IPS-11a (cell line): ENCODE data around the gene KPNA5.
"Not testable (repeated sequence)": the region's sequence is repeated elsewhere in the genome, so short reads cannot be mapped to it uniquely, and the experiment has no call there.

Experiments
- H3K4me3 ChIP-seq: one replicate; pipeline ENCODE4 v1.5.1; 2013; ENCODE audit warnings: low read depth, low read length, control low read depth

The KPNA5 gene

DNA sequence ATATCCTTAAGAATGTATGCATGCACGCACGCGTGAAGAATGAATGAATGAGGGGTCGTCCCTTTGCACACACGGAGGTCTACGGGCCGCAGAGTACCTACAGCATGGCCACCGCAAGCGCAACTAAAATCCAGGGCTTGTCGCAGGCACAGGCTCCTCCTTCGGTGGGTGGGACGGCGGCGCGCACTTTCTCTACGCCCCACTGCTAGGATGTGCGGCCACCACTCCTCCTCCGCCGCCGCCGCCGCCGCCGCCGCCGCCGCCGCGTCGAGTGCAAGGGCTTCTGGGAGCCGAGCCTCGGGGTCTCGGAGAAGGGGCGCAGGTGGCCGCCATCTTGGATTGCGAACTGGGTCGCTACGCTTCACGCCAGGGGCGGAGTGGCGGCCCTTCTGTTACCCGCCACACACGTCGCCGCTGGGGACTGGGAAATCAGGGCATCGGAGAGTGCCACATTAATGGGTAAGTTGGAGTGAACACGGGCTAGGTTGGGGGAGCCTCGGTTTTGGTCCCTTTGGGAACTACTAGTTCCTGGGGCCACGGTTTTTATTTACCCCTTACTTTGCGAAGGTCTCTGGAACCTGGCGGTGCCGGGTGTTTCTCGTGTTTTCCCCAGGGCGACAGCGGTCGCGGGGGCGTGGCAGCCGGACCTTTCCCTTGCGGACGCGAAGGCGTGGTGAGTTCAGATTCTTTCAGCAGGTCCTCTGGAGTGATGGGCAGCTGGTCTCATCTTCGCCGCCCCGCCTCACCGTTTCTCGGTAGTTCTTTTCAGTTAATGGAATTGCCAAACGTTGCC lies at the start of gene KPNA5:
TSS of gene KPNA5 (plus strand) at position 332 of the 793 bp plus-strand sequence. CDS start at position 456, 124 bp downstream.
- H3K4me3 ChIP-seq, result peak within 1 kb of the TSS; percentile 94

DNA sequence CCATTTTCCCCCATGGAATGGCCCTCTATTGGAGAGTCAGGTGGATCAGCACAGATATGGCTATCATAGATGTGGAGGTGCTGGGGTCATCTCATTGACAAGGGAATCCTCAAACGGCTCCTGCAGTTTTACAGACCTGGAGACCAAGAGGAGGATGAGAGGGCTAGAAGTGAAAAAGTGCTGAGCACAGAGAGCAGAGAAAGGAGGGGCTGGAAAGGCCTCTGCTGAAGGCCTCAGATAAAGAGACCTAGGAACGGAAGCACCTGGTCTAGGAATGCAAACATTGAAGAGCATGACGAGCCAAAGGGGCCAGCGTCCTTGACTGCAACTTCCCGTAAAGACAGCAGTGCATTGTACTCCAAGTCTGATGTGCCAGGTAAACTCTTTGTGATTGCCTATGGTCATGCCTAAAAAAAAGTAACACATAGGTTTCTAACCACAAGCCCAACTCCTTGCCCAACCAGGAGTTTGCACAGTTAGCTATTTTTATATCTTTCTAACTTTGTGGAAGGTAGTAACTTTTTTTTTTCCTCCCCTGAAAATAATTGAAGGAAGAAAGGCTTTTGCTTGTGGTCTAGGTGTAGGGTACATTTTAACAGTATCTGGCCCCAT lies 49.5 kb upstream of the KPNA5 start:
- H3K4me3 ChIP-seq, result no peak overlapping the region

DNA sequence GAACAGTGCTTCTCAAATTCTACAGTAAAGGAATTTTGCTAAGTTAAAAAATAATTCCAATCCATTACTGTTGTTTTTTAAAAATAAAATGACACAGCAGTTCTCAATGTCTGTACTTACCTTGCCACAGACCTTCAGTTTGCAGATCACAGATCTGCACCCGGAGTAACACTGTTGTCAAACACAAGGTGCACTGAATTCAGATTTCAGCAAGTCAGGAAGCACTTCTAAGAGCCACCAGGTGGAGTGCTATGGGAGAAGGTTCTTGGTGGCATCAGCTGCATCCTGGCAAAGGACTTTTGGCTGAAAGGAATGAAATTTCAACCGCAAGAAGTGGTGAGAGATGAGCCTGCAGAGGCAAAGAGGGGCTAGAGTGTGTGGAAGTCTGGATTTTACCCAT lies 47.3 kb upstream of the KPNA5 start:
- H3K4me3 ChIP-seq, result no peak overlapping the region

DNA sequence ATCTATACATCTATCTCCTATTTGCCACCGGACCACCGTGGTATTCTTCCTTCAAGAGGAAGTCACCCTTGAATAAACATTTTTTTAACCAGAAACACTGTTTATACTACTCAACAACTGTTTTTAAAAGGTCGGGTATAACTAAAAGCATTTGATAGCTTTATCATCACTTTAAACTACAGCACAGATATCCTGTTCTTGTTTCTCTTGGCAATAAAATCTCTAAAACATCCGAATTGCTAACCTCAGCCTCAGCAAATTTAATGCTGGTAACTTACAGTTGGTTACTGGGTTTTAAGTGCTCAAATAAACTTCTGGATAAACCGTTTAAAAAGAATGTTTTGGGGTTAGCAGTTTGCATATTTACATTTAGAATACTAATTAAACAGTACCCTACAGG lies 32.9 kb upstream of the KPNA5 start:
- H3K4me3 ChIP-seq, result no peak overlapping the region

DNA sequence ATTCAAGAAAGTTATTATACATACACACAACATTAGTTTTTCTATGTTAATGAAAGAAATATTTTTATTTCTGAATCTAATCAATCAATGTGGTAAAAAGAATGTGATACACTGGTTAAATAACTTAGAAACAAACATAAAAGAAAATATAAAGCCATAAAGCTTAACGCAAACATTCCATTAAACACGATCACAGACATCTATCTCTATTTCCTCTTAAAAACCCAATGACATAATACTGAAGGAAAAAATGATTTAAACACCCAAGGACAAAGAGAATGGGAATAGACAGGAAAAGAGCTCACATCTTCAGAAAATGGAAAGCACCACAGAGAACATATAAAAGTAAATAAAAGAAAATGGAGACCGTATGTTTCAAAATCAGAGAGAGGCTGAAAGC lies 31.9 kb upstream of the KPNA5 start:
- H3K4me3 ChIP-seq, result no peak overlapping the region

DNA sequence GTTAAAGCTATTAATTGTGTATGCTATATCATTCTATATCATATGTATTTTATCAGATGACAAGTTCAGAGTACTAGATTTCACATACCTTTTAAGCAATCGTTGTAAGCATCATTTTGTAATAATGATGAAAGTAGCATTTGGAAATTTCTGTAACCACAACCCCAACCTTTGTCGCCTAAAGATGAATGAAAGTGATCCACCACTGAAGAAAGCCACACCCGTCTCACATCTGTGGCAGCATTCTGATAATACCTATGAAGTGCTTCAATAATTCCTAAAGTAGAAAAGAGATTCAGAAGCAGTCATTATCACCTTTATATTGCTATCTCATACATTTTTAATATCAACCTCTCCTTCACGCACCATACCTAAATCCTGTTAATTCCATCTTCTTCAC lies 29.1 kb upstream of the KPNA5 start:
- no peak overlapping the region for H3K4me3 ChIP-seq

GRCh38 chr6:116661594-116661993 lies 19.4 kb upstream of the KPNA5 start:
- H3K4me3 ChIP-seq, result no peak overlapping the region

DNA sequence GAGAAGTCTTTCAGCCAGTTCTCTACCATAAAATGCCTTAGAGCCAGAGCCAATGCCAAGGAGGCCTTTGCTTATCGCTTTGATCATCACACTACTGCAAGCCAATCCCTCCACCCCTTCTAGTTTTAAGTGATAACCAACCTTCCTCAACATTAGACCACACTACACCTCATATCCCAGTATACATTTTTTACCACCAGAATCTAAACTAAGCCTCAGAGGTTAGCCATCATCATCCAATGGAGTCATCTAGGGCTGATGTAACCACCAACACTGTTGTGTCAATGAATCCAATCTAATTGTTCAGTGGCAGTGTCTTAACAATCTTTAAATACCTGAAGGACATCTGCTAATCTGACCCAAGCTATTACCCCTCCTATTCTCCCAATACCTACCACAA lies 18.8 kb upstream of the KPNA5 start:
- no peak overlapping the region for H3K4me3 ChIP-seq

GRCh38 chr6:116663308-116663707 lies 17.7 kb upstream of the KPNA5 start:
- no peak overlapping the region for H3K4me3 ChIP-seq

- H3K4me3 ChIP-seq, result not testable (repeated sequence)
These were observed 16.8 kb upstream of the KPNA5 start for GRCh38 chr6:116664169-116664568.

GRCh38 chr6:116665464-116665863 lies 15.5 kb upstream of the KPNA5 start:
- H3K4me3 ChIP-seq, result no peak overlapping the region

DNA sequence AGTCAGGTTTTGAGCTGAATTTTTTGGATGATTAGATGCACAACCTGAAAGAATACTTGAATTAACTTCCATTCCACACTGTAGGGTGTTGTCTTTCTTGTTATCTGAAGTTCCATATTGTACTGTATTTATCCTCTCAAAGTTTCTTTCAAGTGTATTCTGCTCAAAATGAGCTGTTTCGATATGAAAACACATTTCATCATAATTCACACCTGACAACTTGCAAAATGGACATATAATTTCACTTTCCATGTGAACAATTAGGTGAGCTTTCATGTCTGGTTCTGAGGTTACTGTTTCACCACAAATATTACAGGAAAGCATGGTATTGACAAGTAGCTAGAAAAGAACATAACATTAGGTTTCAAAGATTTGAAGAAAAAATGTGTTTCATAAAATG lies 14.1 kb upstream of the KPNA5 start:
- H3K4me3 ChIP-seq, result no peak overlapping the region

DNA sequence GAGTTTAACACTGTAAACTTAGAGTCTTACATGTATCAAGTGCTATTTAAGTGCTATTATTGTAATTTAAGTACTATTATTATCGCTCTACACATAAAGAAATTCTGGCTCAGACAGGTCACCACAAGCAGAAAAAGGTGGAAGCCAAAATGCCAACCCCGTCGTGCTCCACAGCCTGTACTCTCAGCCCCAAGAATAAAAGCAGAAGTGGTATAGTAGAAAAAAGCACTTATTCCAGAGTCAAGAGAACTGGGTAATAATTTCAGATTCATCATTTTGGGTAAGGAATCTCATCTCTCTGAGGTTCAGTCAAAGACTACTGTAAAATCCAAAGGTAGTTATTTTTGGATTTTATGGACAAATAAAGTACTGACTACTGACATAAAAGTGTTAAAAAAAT lies 13.4 kb upstream of the KPNA5 start:
- H3K4me3 ChIP-seq, result peak overlapping the region; percentile 98

DNA sequence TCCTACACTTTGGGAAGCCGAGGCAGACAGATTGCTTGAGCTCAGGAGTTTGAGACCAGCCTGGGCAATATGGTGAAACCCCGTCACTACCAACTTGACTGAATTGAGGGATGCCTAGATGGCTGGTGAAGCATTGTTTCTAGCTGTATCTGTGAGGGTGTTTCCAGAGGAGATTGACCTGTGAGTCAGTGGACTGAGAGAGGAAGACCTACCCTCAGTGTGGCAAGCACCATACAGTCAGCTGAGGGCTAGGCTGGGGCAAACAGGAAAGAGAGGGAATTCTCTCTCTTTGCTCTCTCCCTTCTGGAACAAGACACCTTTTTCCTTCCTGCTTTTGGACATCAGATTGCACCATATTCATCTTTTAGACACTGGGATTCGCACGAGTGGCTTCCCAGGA lies 8.7 kb upstream of the KPNA5 start:
- no peak overlapping the region for H3K4me3 ChIP-seq

- H3K4me3 ChIP-seq, result no peak overlapping the region
These were observed 5.0 kb upstream of the KPNA5 start for GRCh38 chr6:116676021-116676420.

DNA sequence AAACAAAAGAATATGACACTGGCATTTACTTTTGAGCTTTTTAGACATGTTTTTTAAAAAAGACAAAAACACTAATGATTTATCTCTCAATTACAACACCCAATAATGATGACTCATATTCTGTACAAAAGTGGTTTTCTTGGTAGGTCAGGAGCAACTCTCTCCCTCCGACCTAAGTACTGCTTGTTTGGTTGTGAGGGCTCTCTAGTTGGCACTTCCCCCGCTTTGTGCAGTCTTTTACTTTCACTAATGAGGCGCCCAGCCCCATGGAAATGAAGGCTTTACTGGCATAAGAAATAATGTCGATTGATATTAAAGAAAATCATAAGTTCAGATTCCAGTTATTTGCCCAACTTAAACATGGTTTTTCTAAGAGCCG lies 1.3 kb downstream of the KPNA5 start:
- H3K4me3 ChIP-seq, result peak overlapping the region; percentile 14

DNA sequence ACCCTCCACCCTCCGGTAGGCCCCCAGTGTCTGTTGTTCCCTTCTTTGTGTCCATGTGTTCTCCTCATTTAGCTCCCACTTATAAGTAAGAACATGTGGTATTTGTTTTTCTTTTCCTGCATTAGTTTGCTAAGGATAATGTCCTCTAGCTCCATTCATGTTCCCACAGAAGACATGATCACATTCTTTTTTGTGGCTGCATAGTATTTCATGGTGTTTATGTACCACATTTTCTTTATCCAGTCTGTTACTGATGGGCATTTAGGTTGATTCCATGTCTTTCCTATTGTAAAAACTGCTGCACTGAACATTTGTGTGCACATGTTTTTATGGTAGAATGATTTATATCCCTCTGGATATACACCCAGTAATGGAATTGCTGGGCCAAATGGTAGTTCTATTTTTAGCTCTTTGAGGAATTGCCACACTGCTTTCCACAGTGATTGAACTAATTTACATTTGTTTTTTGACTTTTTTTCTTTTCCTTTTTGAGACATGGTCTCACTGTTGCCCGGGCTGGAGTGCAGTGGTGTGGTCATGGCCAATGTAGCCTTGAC lies 4.5 kb downstream of the KPNA5 start:
- H3K4me3 ChIP-seq, result no peak overlapping the region

DNA sequence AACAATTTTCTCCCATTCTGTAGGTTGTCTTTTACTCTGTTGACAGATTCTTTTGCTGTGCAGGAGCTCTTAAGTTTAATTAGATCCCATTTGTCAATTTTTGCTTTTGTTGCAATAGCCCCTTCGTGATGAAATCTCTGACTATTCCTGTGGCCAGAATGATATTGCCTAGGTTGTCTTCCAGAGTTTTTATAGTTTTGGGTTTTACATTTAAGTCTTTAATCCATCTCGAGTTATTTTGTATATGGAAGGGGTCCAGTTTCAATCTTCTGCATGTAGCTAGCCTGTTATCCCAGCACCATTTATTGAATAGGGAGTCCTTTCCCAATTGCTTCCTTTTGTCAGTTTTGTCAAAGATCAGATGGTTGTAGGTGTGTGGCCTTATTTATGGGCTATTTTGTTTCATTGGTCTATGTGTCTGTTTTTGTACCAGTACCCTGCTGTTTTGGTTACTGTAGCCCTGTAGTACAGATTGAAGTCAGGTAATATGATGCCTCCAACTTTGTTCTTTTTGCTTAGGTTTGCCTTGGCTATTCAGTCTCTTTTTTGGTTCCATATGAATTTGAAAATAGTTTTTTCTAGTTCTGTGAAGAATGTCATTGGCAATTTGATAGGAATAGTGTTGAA lies 5.6 kb downstream of the KPNA5 start:
- not testable (repeated sequence) for H3K4me3 ChIP-seq

- H3K4me3 ChIP-seq, result no peak overlapping the region
These were observed 10.1 kb downstream of the KPNA5 start for GRCh38 chr6:116691154-116691553.

- not testable (repeated sequence) for H3K4me3 ChIP-seq
These were observed 11.9 kb downstream of the KPNA5 start for GRCh38 chr6:116692873-116693272.

GRCh38 chr6:116693275-116693674 lies 12.3 kb downstream of the KPNA5 start:
- not testable (repeated sequence) for H3K4me3 ChIP-seq

DNA sequence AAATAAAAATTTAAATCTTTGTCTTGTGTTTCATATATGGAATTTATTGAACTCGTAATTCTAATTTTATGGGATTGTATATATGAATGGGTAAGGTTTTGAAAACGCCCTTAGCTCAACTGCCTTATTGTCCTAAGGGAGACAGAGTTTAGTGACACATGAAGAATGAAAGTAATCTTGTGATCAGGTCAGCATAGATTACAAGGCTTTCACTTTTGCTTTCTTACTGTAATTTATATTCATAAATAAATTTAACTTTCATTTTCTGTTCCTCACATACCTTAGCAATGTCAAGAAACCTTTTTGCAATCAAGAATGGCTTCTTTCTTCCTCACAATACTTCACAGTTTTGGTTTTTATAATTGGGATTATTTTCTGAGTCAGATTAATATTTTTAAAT lies 14.4 kb downstream of the KPNA5 start:
- no peak overlapping the region for H3K4me3 ChIP-seq
